ENCODE measurements around the gene MKLN1. TPM values are rescaled to one million over a fixed set of nuclear protein-coding genes. Genes with fewer than 3 reads are reported as not detected.

The MKLN1 gene
- total and polyA plus RNA-seq, 2 of the 13 experiments (the other 11 are each of a cell fraction or from before 2014, with no cell fraction given) = 33.6 to 43.5 TPM

DNA sequence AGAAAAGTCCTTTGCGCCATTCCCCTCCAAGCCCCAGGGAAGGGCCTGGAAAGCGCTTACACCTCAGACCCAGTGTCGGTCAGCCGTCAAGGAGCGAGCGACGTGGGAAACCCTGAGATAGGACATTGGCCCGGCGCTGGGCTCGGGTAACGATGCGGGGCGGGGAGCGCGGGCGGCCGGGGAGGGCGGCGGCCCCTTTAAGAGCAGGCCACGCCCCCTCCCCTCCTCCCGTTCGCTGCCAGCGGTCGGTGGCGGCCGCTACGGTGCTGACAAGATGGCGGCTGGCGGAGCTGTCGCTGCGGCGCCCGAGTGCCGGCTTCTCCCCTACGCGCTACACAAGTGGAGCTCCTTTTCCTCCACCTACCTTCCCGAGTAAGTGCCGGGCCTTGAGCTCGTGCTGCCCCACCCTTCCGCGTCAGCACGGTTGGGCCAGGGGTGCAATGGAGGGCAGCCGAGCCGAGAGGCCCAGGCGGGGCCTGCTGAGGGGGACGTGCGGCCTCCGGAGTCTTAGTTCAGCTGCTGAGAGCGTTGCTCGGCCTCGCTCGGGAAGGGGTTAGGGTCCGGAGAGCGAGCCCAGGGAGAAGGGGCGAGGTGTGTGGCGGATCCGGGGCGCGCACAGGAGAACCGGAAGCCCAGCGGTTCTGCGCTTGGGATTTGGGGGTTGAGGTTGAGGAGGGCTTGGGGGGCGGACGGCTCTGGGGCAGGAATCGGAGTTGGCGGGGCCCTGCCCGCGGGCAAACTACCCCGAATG, at the start of gene MKLN1 (continued):
- TF ChIP-seq HES4 (CRISPR knock-in tag; IDR thresholded peaks at IDR 0.05; ENCODE audit: borderline replicate concordance) (0 out of 2 replicates have a peak, but pooled peaks have one; percentile 72), ZNF577 (CRISPR knock-in tag; IDR thresholded peaks at IDR 0.05; ENCODE audit: borderline replicate concordance, low read depth) (peak; percentile 55; the same call in 1 of the 2 replicates), ZBTB20 (CRISPR knock-in tag; IDR thresholded peaks at IDR 0.05; ENCODE audit: borderline replicate concordance, low read depth) (peak; percentile 37; the same call in 1 of the 2 replicates), ESRRA (CRISPR knock-in tag; IDR thresholded peaks at IDR 0.05; ENCODE audit: low read depth) (no peak), JARID2 (CRISPR knock-in tag; IDR thresholded peaks at IDR 0.05; ENCODE audit: insufficient replicate concordance) (no peak), MAF1 (CRISPR knock-in tag; IDR thresholded peaks at IDR 0.05; ENCODE audit: borderline replicate concordance) (no peak), ZSCAN12 (CRISPR knock-in tag; IDR thresholded peaks at IDR 0.05) (no peak), KDM4B (CRISPR knock-in tag; IDR thresholded peaks at IDR 0.05) (no peak), HHEX (CRISPR knock-in tag; IDR thresholded peaks at IDR 0.05) (no peak), ZNF256 (CRISPR knock-in tag; conservative IDR thresholded peaks at IDR 0.05) (no peak), ZFP90 (CRISPR knock-in tag; IDR thresholded peaks at IDR 0.05; ENCODE audit: borderline replicate concordance) (no peak), MED13 (CRISPR knock-in tag; IDR thresholded peaks at IDR 0.05) (no peak), ZBTB1 (CRISPR knock-in tag; IDR thresholded peaks at IDR 0.05; ENCODE audit: borderline replicate concordance) (no peak)
- TF ChIP-seq, protein P1, sequence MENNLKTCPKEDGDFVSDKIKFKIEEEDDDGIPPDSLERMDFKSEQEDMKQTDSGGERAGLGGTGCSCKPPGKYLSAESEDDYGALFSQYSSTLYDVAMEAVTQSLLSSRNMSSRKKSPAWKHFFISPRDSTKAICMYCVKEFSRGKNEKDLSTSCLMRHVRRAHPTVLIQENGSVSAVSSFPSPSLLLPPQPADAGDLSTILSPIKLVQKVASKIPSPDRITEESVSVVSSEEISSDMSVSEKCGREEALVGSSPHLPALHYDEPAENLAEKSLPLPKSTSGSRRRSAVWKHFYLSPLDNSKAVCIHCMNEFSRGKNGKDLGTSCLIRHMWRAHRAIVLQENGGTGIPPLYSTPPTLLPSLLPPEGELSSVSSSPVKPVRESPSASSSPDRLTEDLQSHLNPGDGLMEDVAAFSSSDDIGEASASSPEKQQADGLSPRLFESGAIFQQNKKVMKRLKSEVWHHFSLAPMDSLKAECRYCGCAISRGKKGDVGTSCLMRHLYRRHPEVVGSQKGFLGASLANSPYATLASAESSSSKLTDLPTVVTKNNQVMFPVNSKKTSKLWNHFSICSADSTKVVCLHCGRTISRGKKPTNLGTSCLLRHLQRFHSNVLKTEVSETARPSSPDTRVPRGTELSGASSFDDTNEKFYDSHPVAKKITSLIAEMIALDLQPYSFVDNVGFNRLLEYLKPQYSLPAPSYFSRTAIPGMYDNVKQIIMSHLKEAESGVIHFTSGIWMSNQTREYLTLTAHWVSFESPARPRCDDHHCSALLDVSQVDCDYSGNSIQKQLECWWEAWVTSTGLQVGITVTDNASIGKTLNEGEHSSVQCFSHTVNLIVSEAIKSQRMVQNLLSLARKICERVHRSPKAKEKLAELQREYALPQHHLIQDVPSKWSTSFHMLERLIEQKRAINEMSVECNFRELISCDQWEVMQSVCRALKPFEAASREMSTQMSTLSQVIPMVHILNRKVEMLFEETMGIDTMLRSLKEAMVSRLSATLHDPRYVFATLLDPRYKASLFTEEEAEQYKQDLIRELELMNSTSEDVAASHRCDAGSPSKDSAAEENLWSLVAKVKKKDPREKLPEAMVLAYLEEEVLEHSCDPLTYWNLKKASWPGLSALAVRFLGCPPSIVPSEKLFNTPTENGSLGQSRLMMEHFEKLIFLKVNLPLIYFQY (CRISPR knock-in tag; IDR thresholded peaks at IDR 0.05; ENCODE audit: borderline replicate concordance) = no peak
- TF ChIP-seq, protein P2, sequence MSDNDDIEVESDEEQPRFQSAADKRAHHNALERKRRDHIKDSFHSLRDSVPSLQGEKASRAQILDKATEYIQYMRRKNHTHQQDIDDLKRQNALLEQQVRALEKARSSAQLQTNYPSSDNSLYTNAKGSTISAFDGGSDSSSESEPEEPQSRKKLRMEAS (IDR thresholded peaks at IDR 0.05) = peak; percentile 68
- TF ChIP-seq, protein P3, sequence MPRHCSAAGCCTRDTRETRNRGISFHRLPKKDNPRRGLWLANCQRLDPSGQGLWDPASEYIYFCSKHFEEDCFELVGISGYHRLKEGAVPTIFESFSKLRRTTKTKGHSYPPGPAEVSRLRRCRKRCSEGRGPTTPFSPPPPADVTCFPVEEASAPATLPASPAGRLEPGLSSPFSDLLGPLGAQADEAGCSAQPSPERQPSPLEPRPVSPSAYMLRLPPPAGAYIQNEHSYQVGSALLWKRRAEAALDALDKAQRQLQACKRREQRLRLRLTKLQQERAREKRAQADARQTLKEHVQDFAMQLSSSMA (CRISPR knock-in tag; IDR thresholded peaks at IDR 0.05) = 0 out of 2 replicates have a peak, but pooled peaks have one; percentile 60
- TF ChIP-seq, protein P4, sequence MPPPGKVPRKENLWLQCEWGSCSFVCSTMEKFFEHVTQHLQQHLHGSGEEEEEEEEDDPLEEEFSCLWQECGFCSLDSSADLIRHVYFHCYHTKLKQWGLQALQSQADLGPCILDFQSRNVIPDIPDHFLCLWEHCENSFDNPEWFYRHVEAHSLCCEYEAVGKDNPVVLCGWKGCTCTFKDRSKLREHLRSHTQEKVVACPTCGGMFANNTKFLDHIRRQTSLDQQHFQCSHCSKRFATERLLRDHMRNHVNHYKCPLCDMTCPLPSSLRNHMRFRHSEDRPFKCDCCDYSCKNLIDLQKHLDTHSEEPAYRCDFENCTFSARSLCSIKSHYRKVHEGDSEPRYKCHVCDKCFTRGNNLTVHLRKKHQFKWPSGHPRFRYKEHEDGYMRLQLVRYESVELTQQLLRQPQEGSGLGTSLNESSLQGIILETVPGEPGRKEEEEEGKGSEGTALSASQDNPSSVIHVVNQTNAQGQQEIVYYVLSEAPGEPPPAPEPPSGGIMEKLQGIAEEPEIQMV (CRISPR knock-in tag; IDR thresholded peaks at IDR 0.05; ENCODE audit: low read depth) = no peak
- TF ChIP-seq, protein P5, sequence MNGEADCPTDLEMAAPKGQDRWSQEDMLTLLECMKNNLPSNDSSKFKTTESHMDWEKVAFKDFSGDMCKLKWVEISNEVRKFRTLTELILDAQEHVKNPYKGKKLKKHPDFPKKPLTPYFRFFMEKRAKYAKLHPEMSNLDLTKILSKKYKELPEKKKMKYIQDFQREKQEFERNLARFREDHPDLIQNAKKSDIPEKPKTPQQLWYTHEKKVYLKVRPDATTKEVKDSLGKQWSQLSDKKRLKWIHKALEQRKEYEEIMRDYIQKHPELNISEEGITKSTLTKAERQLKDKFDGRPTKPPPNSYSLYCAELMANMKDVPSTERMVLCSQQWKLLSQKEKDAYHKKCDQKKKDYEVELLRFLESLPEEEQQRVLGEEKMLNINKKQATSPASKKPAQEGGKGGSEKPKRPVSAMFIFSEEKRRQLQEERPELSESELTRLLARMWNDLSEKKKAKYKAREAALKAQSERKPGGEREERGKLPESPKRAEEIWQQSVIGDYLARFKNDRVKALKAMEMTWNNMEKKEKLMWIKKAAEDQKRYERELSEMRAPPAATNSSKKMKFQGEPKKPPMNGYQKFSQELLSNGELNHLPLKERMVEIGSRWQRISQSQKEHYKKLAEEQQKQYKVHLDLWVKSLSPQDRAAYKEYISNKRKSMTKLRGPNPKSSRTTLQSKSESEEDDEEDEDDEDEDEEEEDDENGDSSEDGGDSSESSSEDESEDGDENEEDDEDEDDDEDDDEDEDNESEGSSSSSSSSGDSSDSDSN (CRISPR knock-in tag; IDR thresholded peaks at IDR 0.05) = peak; percentile 98
- TF ChIP-seq, protein P6, sequence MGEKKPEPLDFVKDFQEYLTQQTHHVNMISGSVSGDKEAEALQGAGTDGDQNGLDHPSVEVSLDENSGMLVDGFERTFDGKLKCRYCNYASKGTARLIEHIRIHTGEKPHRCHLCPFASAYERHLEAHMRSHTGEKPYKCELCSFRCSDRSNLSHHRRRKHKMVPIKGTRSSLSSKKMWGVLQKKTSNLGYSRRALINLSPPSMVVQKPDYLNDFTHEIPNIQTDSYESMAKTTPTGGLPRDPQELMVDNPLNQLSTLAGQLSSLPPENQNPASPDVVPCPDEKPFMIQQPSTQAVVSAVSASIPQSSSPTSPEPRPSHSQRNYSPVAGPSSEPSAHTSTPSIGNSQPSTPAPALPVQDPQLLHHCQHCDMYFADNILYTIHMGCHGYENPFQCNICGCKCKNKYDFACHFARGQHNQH (CRISPR knock-in tag; IDR thresholded peaks at IDR 0.05) = peak; percentile 38; the same call in 1 of the 2 replicates

Data from HepG2 (cell line).